HG02571 (cell line): ENCODE results near the gene CDC42BPA.
"Not testable (repeated sequence)": the region's sequence is repeated elsewhere in the genome, so short reads cannot be mapped to it uniquely, and the experiment has no call there.

Experiments used
- ATAC-seq: cut with Tn5 transposase; IDR thresholded peaks from one replicate; pipeline ENCODE4 v1.9.1; 2021; ENCODE audit warnings: mild to moderate bottlenecking, moderate library complexity; ENCODE audit not compliant: unreplicated experiment

The CDC42BPA gene

GRCh38 chr1:227140376-227140775 lies 177.9 kb downstream of the CDC42BPA start:
- ATAC-seq: no peak

- no peak for ATAC-seq
Measured at GRCh38 chr1:227136210-227136820, 182.0 kb downstream of the CDC42BPA start.

DNA sequence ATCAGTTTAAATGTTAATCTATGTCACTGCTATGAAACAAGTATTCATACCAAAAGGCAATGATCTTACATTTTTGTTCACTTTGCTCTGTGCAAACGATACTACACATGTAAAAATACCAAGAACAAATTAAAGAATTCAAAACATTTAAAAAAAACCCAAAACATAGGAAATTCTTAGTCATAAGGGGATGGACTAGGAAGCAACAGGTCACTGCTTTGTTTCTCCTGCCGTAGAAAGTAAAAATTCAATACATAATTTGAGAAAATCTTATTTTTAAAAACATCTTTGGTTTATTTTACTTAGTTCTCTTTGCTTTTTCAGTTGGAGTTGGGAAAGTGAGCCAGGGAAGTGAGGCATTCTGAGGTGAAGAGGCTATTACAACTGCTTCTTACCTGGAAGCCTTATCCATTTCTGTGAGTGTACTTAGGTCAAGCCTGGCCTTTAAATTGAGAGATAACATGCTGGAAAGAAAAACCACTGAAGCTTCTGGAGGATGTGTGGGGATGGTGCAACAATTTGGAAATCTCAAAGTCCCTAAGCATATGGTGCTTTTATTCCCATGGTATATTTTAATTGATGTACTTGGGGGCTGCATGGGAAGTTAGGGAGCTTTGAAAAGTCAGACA lies 183.5 kb downstream of the CDC42BPA start:
- no peak for ATAC-seq

GRCh38 chr1:227132695-227133094 lies 185.6 kb downstream of the CDC42BPA start:
- not testable (repeated sequence) for ATAC-seq

- no peak for ATAC-seq
Measured at GRCh38 chr1:227131193-227131592, 187.1 kb downstream of the CDC42BPA start.

GRCh38 chr1:227127891-227128290 lies 190.4 kb downstream of the CDC42BPA start:
- ATAC-seq: no peak

- ATAC-seq: no peak
Measured at GRCh38 chr1:227125929-227126545, 192.3 kb downstream of the CDC42BPA start.

- ATAC-seq: no peak
Measured at GRCh38 chr1:227124473-227124872, 193.8 kb downstream of the CDC42BPA start.

- ATAC-seq: no peak
Measured at GRCh38 chr1:227120826-227121225, 197.5 kb downstream of the CDC42BPA start.

DNA sequence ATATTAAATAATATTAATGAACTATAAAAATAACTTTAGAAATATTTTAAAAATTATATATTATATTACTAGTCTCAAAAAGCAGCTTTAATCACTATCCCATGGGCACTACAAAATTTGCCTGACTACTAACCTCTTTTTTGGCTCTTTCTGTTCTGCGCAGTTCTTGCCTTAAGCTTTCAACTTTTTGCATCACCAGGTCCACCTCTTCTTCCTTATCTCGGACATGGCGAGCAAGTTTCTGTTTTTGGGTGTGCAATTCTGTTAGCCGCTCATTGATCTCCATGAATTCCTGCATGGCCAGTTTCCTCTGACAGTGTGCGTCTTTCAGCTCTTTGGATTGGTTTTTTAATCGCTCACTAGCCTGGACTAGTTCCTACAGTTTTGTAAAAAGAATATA lies 205.8 kb downstream of the CDC42BPA start:
- ATAC-seq: no peak

DNA sequence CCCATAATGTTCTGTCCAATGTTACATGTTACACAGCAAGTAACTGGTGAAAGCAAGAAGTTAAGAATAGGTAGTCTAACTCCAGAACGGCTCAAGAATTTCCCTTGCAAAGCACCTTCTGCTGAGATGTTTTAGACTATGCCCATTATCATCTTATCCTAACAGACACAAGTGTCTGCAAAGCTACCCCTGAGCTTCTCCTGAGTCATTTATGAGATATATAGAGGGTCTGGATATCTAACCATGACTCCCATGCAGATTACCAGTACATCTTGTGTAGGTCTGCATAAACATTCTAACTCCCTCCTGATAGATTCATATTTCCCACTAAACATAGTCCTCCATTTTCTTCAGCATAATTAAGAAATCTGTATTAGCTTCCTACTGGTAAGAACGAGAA lies 206.5 kb downstream of the CDC42BPA start:
- no peak for ATAC-seq

DNA sequence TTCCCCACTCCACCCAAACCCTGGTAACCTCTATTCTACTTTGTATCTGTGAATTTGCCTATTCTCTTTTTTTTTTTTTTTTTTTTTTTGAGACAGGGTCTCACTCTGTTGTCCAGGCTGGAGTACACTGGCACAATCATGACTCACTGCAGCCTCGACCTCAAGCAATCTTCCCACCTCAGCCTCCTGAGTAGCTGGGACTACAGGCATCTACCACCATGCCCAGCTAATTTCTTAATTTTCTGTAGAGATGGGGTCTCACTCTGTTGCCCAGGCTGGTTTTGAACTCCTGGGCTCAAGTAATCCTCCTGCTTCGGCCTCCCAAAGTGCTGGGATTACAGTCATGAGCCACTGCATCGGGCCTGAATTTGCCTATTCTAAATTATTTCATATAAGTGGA lies 213.0 kb downstream of the CDC42BPA start:
- not testable (repeated sequence) for ATAC-seq

DNA sequence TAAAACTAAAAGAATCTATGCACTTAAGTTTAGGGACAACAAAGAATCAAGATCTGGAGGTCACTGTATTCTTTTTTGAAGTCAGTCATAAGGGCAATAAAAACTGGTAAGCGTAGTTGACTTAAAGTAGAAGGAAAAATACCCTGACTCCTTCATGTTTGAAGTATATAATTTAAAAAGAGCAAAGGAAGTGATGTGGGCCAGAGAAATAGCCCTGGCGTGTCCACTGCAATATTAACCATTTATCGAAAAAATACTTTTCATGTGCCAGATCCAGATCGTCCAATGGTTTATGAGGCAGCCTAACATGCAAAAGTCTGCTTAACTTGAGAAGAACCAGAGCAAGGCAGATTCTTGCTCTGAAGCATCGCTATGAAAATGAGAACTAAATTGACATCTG lies 216.2 kb downstream of the CDC42BPA start:
- no peak for ATAC-seq

- no peak for ATAC-seq
Measured at GRCh38 chr1:227094249-227094966, 223.9 kb downstream of the CDC42BPA start.

GRCh38 chr1:227093309-227093708 lies 225.0 kb downstream of the CDC42BPA start:
- no peak for ATAC-seq

GRCh38 chr1:227092069-227092468 lies 226.2 kb downstream of the CDC42BPA start:
- ATAC-seq: no peak

DNA sequence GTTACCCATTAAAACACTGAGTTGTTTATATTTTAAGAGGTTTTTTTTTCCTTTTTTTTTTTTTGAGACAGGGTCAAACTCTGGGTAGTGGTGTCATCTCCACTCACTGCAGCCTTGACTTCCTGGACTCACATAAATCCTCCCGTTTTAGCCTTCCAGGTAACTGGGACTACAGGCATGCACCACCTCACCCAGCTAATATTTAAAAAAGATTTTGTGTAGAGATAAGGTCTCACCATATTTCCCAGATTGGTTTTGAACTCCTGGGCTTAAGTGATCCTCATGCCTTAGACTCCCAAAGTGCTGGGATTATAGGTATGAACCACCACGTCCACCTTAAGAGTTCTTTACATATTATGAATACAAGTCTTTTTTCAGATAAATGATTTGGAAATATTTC lies 231.7 kb downstream of the CDC42BPA start:
- no peak for ATAC-seq

- no peak for ATAC-seq
Measured at GRCh38 chr1:227082999-227083746, 235.1 kb downstream of the CDC42BPA start.

GRCh38 chr1:227077783-227078182 lies 240.5 kb downstream of the CDC42BPA start:
- no peak for ATAC-seq

DNA sequence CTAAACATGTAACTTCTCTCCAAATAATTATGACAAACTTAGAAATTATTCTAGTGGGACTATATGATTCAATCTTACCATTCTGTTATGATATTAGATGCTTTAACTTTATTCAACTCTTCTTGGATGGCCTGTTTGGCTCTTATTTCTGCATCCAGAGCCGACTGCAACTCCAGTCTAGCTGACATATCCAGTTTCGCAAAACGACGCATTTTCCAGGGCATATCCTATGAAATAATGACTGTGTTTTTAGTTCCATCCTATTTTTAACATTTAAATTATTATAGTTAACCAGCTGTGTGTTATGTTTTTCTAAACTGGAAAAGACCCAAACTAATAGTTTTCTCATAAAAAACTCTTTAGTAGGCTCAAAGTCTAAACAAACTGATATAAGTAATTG lies 244.5 kb downstream of the CDC42BPA start:
- ATAC-seq: no peak

DNA sequence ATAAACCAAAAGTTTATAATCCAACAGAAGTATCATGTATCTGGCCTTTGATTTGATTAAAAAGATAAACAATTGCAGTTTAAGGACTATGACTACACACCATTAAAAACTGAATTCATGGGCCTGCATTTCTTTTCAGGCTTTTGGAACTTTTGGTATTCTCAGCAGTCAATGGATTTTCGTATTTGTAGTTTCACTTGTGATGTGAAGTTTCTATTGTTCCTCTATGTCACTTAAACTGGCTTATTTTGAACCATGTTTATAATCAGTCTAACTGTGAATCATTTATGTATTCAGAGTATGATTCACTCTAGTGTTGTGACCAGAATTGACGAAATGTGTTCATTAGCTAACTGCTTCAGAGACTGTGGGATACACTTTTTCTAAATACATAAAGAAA lies 245.3 kb downstream of the CDC42BPA start:
- no peak for ATAC-seq
